B cell (primary cell): ENCODE results near the gene CYTH2. TPM values are rescaled to one million over a fixed set of nuclear protein-coding genes. Genes with fewer than 3 reads are reported as not detected.

Source experiments
- ATAC-seq: fragments of 200-7000 bp; cut with Tn5 transposase; one replicate; pipeline ENCODE4 v1.10.0; 2021; ENCODE audit warnings: low read depth, mild to moderate bottlenecking, moderate number of reproducible peaks, moderate library complexity
- CTCF ChIA-PET: fragments of 350-600 bp; sonication (Branson Sonifier 250); formaldehyde crosslinking; loops from one replicate; lab custom pipeline; 2021; ENCODE audit warnings: antibody characterized with exemption, inconsistent platforms; lab: Charles Lee
- POLR2A ChIA-PET: fragments of 350-600 bp; sonication (Branson Sonifier 250); formaldehyde crosslinking; loops from one replicate; lab custom pipeline; 2021; ENCODE audit warnings: antibody characterized with exemption; lab: Charles Lee
- DNase-seq: peaks from one replicate; pipeline ENCODE4 v3.0.0; 2013
- H2AFZ ChIP-seq: 2 replicates; pipeline ENCODE4 v1.6.1; 2012; ENCODE audit warnings: mild to moderate bottlenecking, low read depth, low read length; ENCODE audit not compliant: insufficient read depth, poor library complexity, severe bottlenecking
- H3K27ac ChIP-seq, 2 donors: 1 replicate in 1 of 2; 2 replicates in 1 of 2; pipeline ENCODE4 v1.5.1; 2012 to 2013; ENCODE audit warnings: low read length in 2 of 2, mild to moderate bottlenecking in 2 of 2, moderate library complexity in 1 of 2
- H3K27me3 ChIP-seq, 4 experiments: fragments of 200-600 bp in 1 of 4; sonication (generic) in 1 of 4; replicated peaks in 1 of 4; 1 replicate in 2 of 4; 2 replicates in 2 of 4; pipeline versions ENCODE4 v1.6.1 to v1.7.0; 2013 to 2016; ENCODE audit warnings: low read length in 3 of 4, mild to moderate bottlenecking in 2 of 4, mixed read lengths in 1 of 4, moderate library complexity in 1 of 4; ENCODE audit not compliant: insufficient read depth in 4 of 4, control insufficient read depth in 3 of 4; ENCODE audit errors: control extremely low read depth in 1 of 4
- H3K36me3 ChIP-seq, 2 experiments: replicated peaks in 1 of 2; 1 replicate in 1 of 2; 2 replicates in 1 of 2; pipeline versions ENCODE4 v1.6.1 to v1.7.1; 2013; ENCODE audit warnings: low read length in 1 of 2; ENCODE audit not compliant: insufficient read depth in 2 of 2, control insufficient read depth in 1 of 2; ENCODE audit errors: control extremely low read depth in 1 of 2, extremely low read depth in 1 of 2
- H3K4me1 ChIP-seq, 2 donors: fragments of 200-600 bp in 1 of 2; sonication (generic) in 1 of 2; 1 replicate in 1 of 2; 2 replicates in 1 of 2; pipeline versions ENCODE4 v1.5.1 to v1.6.1; 2013 to 2017; ENCODE audit warnings: low read length in 2 of 2; ENCODE audit not compliant: control insufficient read depth in 2 of 2, insufficient read depth in 2 of 2
- H3K4me2 ChIP-seq: replicated peaks from 2 replicates; pipeline ENCODE3; 2012; ENCODE audit warnings: mild to moderate bottlenecking, low read depth, low read length; ENCODE audit not compliant: poor library complexity, severe bottlenecking
- H3K4me3 ChIP-seq, 5 experiments: fragments of 200-600 bp in 1 of 5; sonication (generic) in 1 of 5; 1 replicate in 3 of 5; 2 replicates in 2 of 5; pipeline versions ENCODE4 v1.5.1 to v1.7.0; 2011 to 2016; ENCODE audit warnings: low read length in 4 of 5, mild to moderate bottlenecking in 4 of 5, low read depth in 2 of 5, control low read depth in 1 of 5, moderate library complexity in 1 of 5; ENCODE audit not compliant: insufficient read depth in 1 of 5; ENCODE audit errors: control extremely low read depth in 1 of 5, extremely low read depth in 1 of 5
- H3K79me2 ChIP-seq: fragments of 200-600 bp; sonication (generic); one replicate; pipeline ENCODE4 v1.6.0; 2016; ENCODE audit warnings: low read length; ENCODE audit not compliant: control insufficient read depth, insufficient read depth
- H3K9ac ChIP-seq: fragments of 200-600 bp; sonication (generic); 2 replicates; pipeline ENCODE4 v1.6.1; 2017; ENCODE audit warnings: mild to moderate bottlenecking, low read length, moderate library complexity
- H3K9me3 ChIP-seq, 3 donors: one replicate each; pipeline versions ENCODE4 v1.6.1 to v1.7.1; 2013; ENCODE audit warnings: low read length in 2 of 3; ENCODE audit not compliant: control insufficient read depth in 2 of 3, insufficient read depth in 1 of 3; ENCODE audit errors: control extremely low read depth in 1 of 3
- H4K20me1 ChIP-seq: 2 replicates; pipeline ENCODE4 v1.6.0; 2012; ENCODE audit warnings: mild to moderate bottlenecking, low read length; ENCODE audit not compliant: insufficient read depth, control insufficient read depth, poor library complexity, severe bottlenecking
- H3K27ac Mint-ChIP-seq: one replicate; pipeline ENCODE4 v1.8.0; 2021; ENCODE audit warnings: mixed read lengths
- H3K27me3 Mint-ChIP-seq: one replicate; pipeline ENCODE4 v1.8.0; 2021; ENCODE audit warnings: mixed read lengths
- H3K4me1 Mint-ChIP-seq: one replicate; pipeline ENCODE4 v1.8.0; 2021; ENCODE audit warnings: mixed read lengths
- H3K4me3 Mint-ChIP-seq: one replicate; pipeline ENCODE4 v1.8.0; 2021; ENCODE audit warnings: mixed read lengths
- H3K9me3 Mint-ChIP-seq: one replicate; pipeline ENCODE4 v1.8.0; 2022; ENCODE audit warnings: mixed read lengths; ENCODE audit not compliant: insufficient read depth
- CTCF ChIP-seq: fragments of 200-600 bp; IDR thresholded peaks from one replicate; pipeline ENCODE4 v1.8.0; 2022; ENCODE audit warnings: antibody characterized with exemption, mild to moderate bottlenecking
- EZH2 ChIP-seq: IDR thresholded peaks from 2 replicates; pipeline ENCODE4 v1.6.1; 2012; ENCODE audit warnings: borderline replicate concordance, low read depth, mild to moderate bottlenecking, moderate library complexity, low read length; ENCODE audit not compliant: insufficient read depth, poor library complexity, severe bottlenecking
- WGBS: methylation state at CpG from one replicate; pipeline ENCODE4 v1.1.5; 2013; ENCODE audit warnings: missing lambda C conversion rate; ENCODE audit not compliant: insufficient coverage; 5-methylcytosine and 5-hydroxymethylcytosine counted together
- intact Hi-C: fragments of 100-400 bp; cut with micrococcal nuclease; formaldehyde crosslinking; loops from one replicate; pipeline ENCODE4 v1.10.0; 2022
- polyA plus RNA-seq: library from polyadenylated mRNA; depleted of rRNA; stranded (reverse); fragments of >200 nt; gene quantifications from 2 replicates; pipeline ENCODE4 v1.2.3, GENCODE V29; 2012
- total RNA-seq, 2 donors: library from RNA; stranded (reverse); fragments of 120-200 nt in 1 of 2; gene quantifications; 1 replicate in 1 of 2; 2 replicates in 1 of 2; pipeline versions ENCODE4 v1.2.3 to v1.2.4, GENCODE V29; 2013 to 2022

Gene CYTH2
- total and polyA plus RNA-seq, 2 donors (not counting 1 experiment from before 2014, with no cell fraction given): 40.7 to 56.0 TPM

- H3K9ac ChIP-seq: no peak overlapping the region
- Mint-ChIP-seq H3K4me3 (no peak overlapping the region), H3K27ac (no peak overlapping the region), H3K9me3 (peaks cover 5% of the 10 kb centered on the region), H3K27me3 (peaks cover 14% of the 10 kb centered on the region), H3K4me1 (no peaks in the 10 kb centered on the region)
- H3K4me3 ChIP-seq: no peak overlapping the region
- no peak for ATAC-seq
- no peaks in the 10 kb centered on the region for H3K79me2 ChIP-seq
- no peak overlapping the region for H3K4me2 ChIP-seq
- TF ChIP-seq EZH2 (no peak), CTCF (no peak)
- intact Hi-C loops: no loop called here
- ChIA-PET CTCF (no interaction called here), POLR2A (no interaction called here)
- no peaks in the 10 kb centered on the region for H3K36me3 ChIP-seq
- no peak overlapping the region for H3K27ac ChIP-seq
- H2AFZ ChIP-seq: no peak overlapping the region
- H3K4me1 ChIP-seq: no peaks in the 10 kb centered on the region
- H4K20me1 ChIP-seq: no peaks in the 10 kb centered on the region
- peaks cover 0 to 2% (median 0%) of the 10 kb centered on the region in 4 experiments for H3K27me3 ChIP-seq
- H3K9me3 ChIP-seq: peaks cover 0 to 14% (median 7%) of the 10 kb centered on the region in 3 donors
- no peak for DNase-seq
- WGBS: no CpG with 5 or more reads among the region's 4 CpGs
Observed at GRCh38 chr19:48520134-48520533, 51.0 kb downstream of the CYTH2 start.

- CTCF ChIA-PET: interaction anchor here (0.9 kb wide), 1 partner anchor 34 kb away, joined by 3 read pairs; no protein-coding TSS in a partner anchor
Observed at GRCh38 chr19:48524221-48524620, 55.1 kb downstream of the CYTH2 start.

More at GRCh38 chr19:48524221-48524620, 55.1 kb downstream of the CYTH2 start:
- no peaks in the 10 kb centered on the region for H3K4me1 Mint-ChIP-seq
- H3K9ac ChIP-seq: no peak overlapping the region
- TF ChIP-seq CTCF (no peak), EZH2 (no peak)
- no peak overlapping the region for H2AFZ ChIP-seq
- peaks cover 7% of the 10 kb centered on the region for H3K9me3 Mint-ChIP-seq
- H3K4me3 ChIP-seq: no peak overlapping the region
- no peak for DNase-seq
- no peak overlapping the region for H3K27ac ChIP-seq
- intact Hi-C loops: no loop called here
- H3K4me1 ChIP-seq: no peaks in the 10 kb centered on the region
- H3K9me3 ChIP-seq: peaks cover 0 to 40% (median 20%) of the 10 kb centered on the region in 3 donors
- no peak for ATAC-seq
- WGBS: 100% methylated on average over 2 of the region's 2 CpGs
- H4K20me1 ChIP-seq: no peaks in the 10 kb centered on the region
- H3K27me3 ChIP-seq: peaks cover 0 to 9% (median 0%) of the 10 kb centered on the region in 4 experiments
- H3K27ac Mint-ChIP-seq: no peak overlapping the region
- no peaks in the 10 kb centered on the region for H3K79me2 ChIP-seq
- peaks cover 14% of the 10 kb centered on the region for H3K27me3 Mint-ChIP-seq
- no peaks in the 10 kb centered on the region for H3K36me3 ChIP-seq
- POLR2A ChIA-PET: no interaction called here
- no peak overlapping the region for H3K4me3 Mint-ChIP-seq
- H3K4me2 ChIP-seq: no peak overlapping the region
